K562 (cell line): Measurements from ENCODE around the gene ACR. TPM values are rescaled to one million over a fixed set of nuclear protein-coding genes. Genes with fewer than 3 reads are reported as not detected.

Source experiments
- ATAC-seq: fragments of 200-7000 bp; cut with Tn5 transposase; 3 replicates; pipeline ENCODE4 v1.9.1; 2020; ENCODE audit warnings: moderate library complexity
- BruUV-seq: library from RNA; stranded (reverse); fragments of 400-500 nt; replicated peaks from 2 replicates; lab custom pipeline; 2021; lab: Mats Ljungman, UMichigan
- CTCF ChIA-PET: fragments of 300-600 bp; formaldehyde crosslinking; extraction: SDS; loops from one replicate; lab custom pipeline; 2021; ENCODE audit warnings: low intra/inter-chr PET ratio; lab: Yijun Ruan, JAX
- POLR2A ChIA-PET: fragments of 300-600, 350-650 bp; sonication (Branson Sonifier 250); formaldehyde crosslinking; extraction: SDS; loops from one replicate; lab custom pipeline; 2021; ENCODE audit warnings: antibody characterized with exemption, inconsistent platforms; lab: Yijun Ruan, JAX
- DNase-seq, 4 experiments: peaks; one replicate each; pipeline versions ENCODE4 v3.0.0 to v3.0.0-alpha.2; 2011 to 2018; ENCODE audit warnings: low spot score in 3 of 4, mixed read lengths in 3 of 4; ENCODE audit errors: extremely low read depth in 1 of 4
- FAIRE-seq: peaks from 2 replicates; lab custom pipeline; 2011; peaks lifted over from hg19 to GRCh38; lab: Jason Lieb, UNC
- H2AFZ ChIP-seq: 2 replicates; pipeline ENCODE4 v1.6.0; 2011; ENCODE audit warnings: low read depth, low read length, control low read depth, inconsistent platforms
- H3K27ac ChIP-seq: fragments of 200-600 bp; 3 replicates; pipeline ENCODE4 v1.8.0; 2011; ENCODE audit warnings: low read depth, mild to moderate bottlenecking, control low read depth, inconsistent platforms, low read length, moderate library complexity, mixed read lengths; ENCODE audit errors: extremely low read depth
- H3K27me3 ChIP-seq, 2 experiments: fragments of 300-600 bp in 1 of 2; 2 replicates in 1 of 2; 3 replicates in 1 of 2; pipeline versions ENCODE4 v1.6.0 to v1.8.0; 2011; ENCODE audit warnings: inconsistent platforms in 2 of 2, low read length in 2 of 2, mild to moderate bottlenecking in 1 of 2, mixed read lengths in 1 of 2, moderate library complexity in 1 of 2; ENCODE audit not compliant: control insufficient read depth in 2 of 2, insufficient read depth in 2 of 2
- H3K36me3 ChIP-seq: fragments of 300-600 bp; 3 replicates; pipeline ENCODE4 v1.8.0; 2011; ENCODE audit warnings: mild to moderate bottlenecking, low read length, inconsistent platforms; ENCODE audit not compliant: control insufficient read depth, insufficient read depth
- H3K4me1 ChIP-seq, 2 experiments: fragments of 200-600 bp in 1 of 2; replicated peaks in 1 of 2; 2 replicates in 1 of 2; 3 replicates in 1 of 2; pipeline versions ENCODE4 v1.5.1 to v1.8.0; 2011; ENCODE audit warnings: inconsistent platforms in 2 of 2, low read length in 2 of 2, mild to moderate bottlenecking in 1 of 2, mixed read lengths in 1 of 2, moderate library complexity in 1 of 2; ENCODE audit not compliant: control insufficient read depth in 2 of 2, insufficient read depth in 2 of 2
- H3K4me2 ChIP-seq: 2 replicates; pipeline ENCODE4 v1.6.1; 2011; ENCODE audit warnings: low read length, control low read depth, inconsistent platforms, mixed read lengths; ENCODE audit not compliant: insufficient read depth
- H3K4me3 ChIP-seq: fragments of 200-600 bp; sonication (generic), shearing (Covaris generic); 2 replicates; pipeline ENCODE4 v1.5.1; 2016; ENCODE audit warnings: control low read depth, inconsistent platforms
- H3K79me2 ChIP-seq: fragments of 200-600 bp; 3 replicates; pipeline ENCODE4 v1.8.0; 2011; ENCODE audit warnings: low read length, inconsistent platforms; ENCODE audit not compliant: control insufficient read depth, insufficient read depth
- H3K9ac ChIP-seq, 2 experiments: 2 replicates each; pipeline versions ENCODE4 v1.6.0 to v1.6.1; 2011; ENCODE audit warnings: low read depth in 2 of 2, low read length in 2 of 2, control low read depth in 1 of 2, inconsistent platforms in 1 of 2, mild to moderate bottlenecking in 1 of 2, mixed read lengths in 1 of 2; ENCODE audit not compliant: insufficient read depth in 1 of 2
- H3K9me1 ChIP-seq: one replicate; pipeline ENCODE4 v1.6.0; 2011; ENCODE audit warnings: inconsistent platforms, mild to moderate bottlenecking, low read length, moderate library complexity; ENCODE audit not compliant: control insufficient read depth, insufficient read depth
- H3K9me3 ChIP-seq: replicated peaks from 2 replicates; pipeline ENCODE4 v1.5.1; 2011; ENCODE audit warnings: low read depth, low read length, inconsistent platforms; ENCODE audit not compliant: control insufficient read depth, insufficient read depth
- H4K20me1 ChIP-seq: replicated peaks from 2 replicates; pipeline ENCODE4 v1.6.1; 2011; ENCODE audit warnings: low read length, inconsistent platforms, mixed read lengths; ENCODE audit not compliant: control insufficient read depth, insufficient read depth
- ARID2 ChIP-seq: fragments of 450-650 bp; IDR thresholded peaks from 2 replicates; pipeline ENCODE4 v1.6.1; 2017; ENCODE audit warnings: antibody characterized with exemption, mild to moderate bottlenecking
- ERF ChIP-seq: fragments of 450-650 bp; formaldehyde crosslinking; IDR thresholded peaks from 2 replicates; pipeline ENCODE4 v1.4.0; 2020; ENCODE audit warnings: mild to moderate bottlenecking, mixed read lengths
- FOXA1 ChIP-seq: fragments of 450-650 bp; IDR thresholded peaks from 2 replicates; pipeline ENCODE4 v1.6.1; 2016; ENCODE audit warnings: mild to moderate bottlenecking, borderline replicate concordance
- FOXA3 ChIP-seq, 2 experiments: fragments of 450-650 bp in 1 of 2; sonication (generic) in 1 of 2; formaldehyde crosslinking; IDR thresholded peaks in 1 of 2; conservative IDR thresholded peaks in 1 of 2; 2 replicates each; pipeline versions ENCODE4 v1.4.0 to v1.8.0; 2020 to 2022; ENCODE audit warnings: mild to moderate bottlenecking in 2 of 2, missing genetic modification reagents in 1 of 2
- HIVEP1 ChIP-seq: fragments of 250-450 bp; sonication (Bioruptor Pico); IDR thresholded peaks from 2 replicates; pipeline ENCODE4 v1.4.0; 2020; ENCODE audit warnings: mild to moderate bottlenecking
- HNRNPUL1 ChIP-seq: fragments of 200-400 bp; formaldehyde crosslinking; IDR thresholded peaks from 2 replicates; pipeline ENCODE4 v1.6.1; 2017; ENCODE audit warnings: low read length
- IFI16 ChIP-seq: fragments of 250-450 bp; sonication (Bioruptor Pico); IDR thresholded peaks from 2 replicates; pipeline ENCODE4 v2.1.2; 2022; ENCODE audit warnings: mild to moderate bottlenecking, inconsistent platforms
- MAFF ChIP-seq: IDR thresholded peaks from 2 replicates; pipeline ENCODE4 v1.6.1; 2012; ENCODE audit warnings: low read length, improper control_type of control experiment
- MCM5 ChIP-seq: fragments of 450-650 bp; IDR thresholded peaks from 2 replicates; pipeline ENCODE4 v1.6.1; 2016; ENCODE audit warnings: low read depth
- MEF2D ChIP-seq: conservative IDR thresholded peaks from 2 replicates; pipeline ENCODE4 v1.6.1; 2016; ENCODE audit warnings: low read depth, missing genetic modification characterization, missing compliant biosample characterization
- NELFE ChIP-seq: IDR thresholded peaks from 2 replicates; pipeline ENCODE4 v1.6.1; 2011; ENCODE audit warnings: mild to moderate bottlenecking; ENCODE audit not compliant: insufficient read depth, insufficient read length
- PHF21A ChIP-seq: fragments of 450-650 bp; IDR thresholded peaks from 2 replicates; pipeline ENCODE4 v1.6.1; 2017; ENCODE audit warnings: low read depth, borderline replicate concordance
- SIN3B ChIP-seq: fragments of 450-650 bp; IDR thresholded peaks from 2 replicates; pipeline ENCODE4 v1.6.1; 2017; ENCODE audit warnings: low read depth, mild to moderate bottlenecking, moderate library complexity
- ZNF134 ChIP-seq: fragments of 250-450 bp; sonication (Bioruptor Pico); conservative IDR thresholded peaks from 2 replicates; pipeline ENCODE4 v1.4.0; 2020
- ZNF212 ChIP-seq: fragments of 450-650 bp; formaldehyde crosslinking; IDR thresholded peaks from 2 replicates; pipeline ENCODE4 v1.4.0; 2020; ENCODE audit warnings: mild to moderate bottlenecking
- ZNF23 ChIP-seq: fragments of 250-450 bp; sonication (Bioruptor Pico); IDR thresholded peaks from 2 replicates; pipeline ENCODE4 v1.4.0; 2020; ENCODE audit warnings: mild to moderate bottlenecking
- ZNF584 ChIP-seq: fragments of 200-800 bp; sonication (Bioruptor generic); IDR thresholded peaks from 2 replicates; pipeline ENCODE4 v1.6.1; 2016; ENCODE audit warnings: low read depth, mild to moderate bottlenecking, missing genetic modification characterization, missing compliant biosample characterization
- ZNF586 ChIP-seq: fragments of 450-650 bp; formaldehyde crosslinking; conservative IDR thresholded peaks from 2 replicates; pipeline ENCODE4 v1.4.0; 2020; ENCODE audit warnings: mild to moderate bottlenecking, moderate library complexity
- WGBS: fragments of 100-300 bp; shearing (Covaris generic); methylation state at CpG from one replicate; pipeline ENCODE4 v1.1.6; 2016; ENCODE audit warnings: low coverage, mixed read lengths; ENCODE audit not compliant: insufficient coverage; ENCODE audit errors: missing lambda C conversion rate; 5-methylcytosine and 5-hydroxymethylcytosine counted together
- in situ Hi-C: fragments of 300-500 bp; cut with MboI; formaldehyde crosslinking; loops from 4 replicates; pipeline ENCODE4 v1.15.0; 2018; ENCODE audit warnings: inconsistent platforms, mixed read lengths
- intact Hi-C: fragments of 100-400 bp; cut with micrococcal nuclease; formaldehyde crosslinking; loops from 2 replicates; pipeline ENCODE4 v1.14.2; 2022
- polyA plus RNA-seq, 8 experiments: library from polyadenylated mRNA; depleted of rRNA in 4 of 8; stranded (reverse) in 5 of 8; unstranded in 3 of 8; fragments of >200 nt; fragmentation: Nextera tagmentation in 2 of 8; fragmentation: Illumina TruSeq in 1 of 8; extraction: Ambion mirVana in 2 of 8; extraction: Trizol in 1 of 8; gene quantifications; 2 replicates each; pipeline versions ENCODE4 v1.2.1 to v1.2.3, GENCODE V29; 2011 to 2014; ENCODE audit warnings: inconsistent platforms in 1 of 8, missing spikeins in 1 of 8
- total RNA-seq, 7 experiments: library from RNA; depleted of rRNA in 6 of 7; stranded (reverse); fragments of >200 nt in 6 of 7; fragmentation: Illumina TruSeq in 2 of 7; extraction: Trizol in 2 of 7; gene quantifications; 2 replicates each; pipeline versions ENCODE4 v1.2.1 to v1.2.3, GENCODE V29; 2011 to 2021; ENCODE audit warnings: low replicate concordance in 1 of 7
- TF ChIP-seq, protein P1 (sequence below): fragments of 250-450 bp; sonication (Bioruptor Pico); IDR thresholded peaks from 2 replicates; pipeline ENCODE4 v1.8.0; 2022; ENCODE audit warnings: moderate library complexity, mild to moderate bottlenecking, inconsistent platforms

Gene ACR
- total and polyA plus RNA-seq, 9 of the 15 experiments (the other 6 are each of a cell fraction or from before 2014, with no cell fraction given), result not detected

DNA sequence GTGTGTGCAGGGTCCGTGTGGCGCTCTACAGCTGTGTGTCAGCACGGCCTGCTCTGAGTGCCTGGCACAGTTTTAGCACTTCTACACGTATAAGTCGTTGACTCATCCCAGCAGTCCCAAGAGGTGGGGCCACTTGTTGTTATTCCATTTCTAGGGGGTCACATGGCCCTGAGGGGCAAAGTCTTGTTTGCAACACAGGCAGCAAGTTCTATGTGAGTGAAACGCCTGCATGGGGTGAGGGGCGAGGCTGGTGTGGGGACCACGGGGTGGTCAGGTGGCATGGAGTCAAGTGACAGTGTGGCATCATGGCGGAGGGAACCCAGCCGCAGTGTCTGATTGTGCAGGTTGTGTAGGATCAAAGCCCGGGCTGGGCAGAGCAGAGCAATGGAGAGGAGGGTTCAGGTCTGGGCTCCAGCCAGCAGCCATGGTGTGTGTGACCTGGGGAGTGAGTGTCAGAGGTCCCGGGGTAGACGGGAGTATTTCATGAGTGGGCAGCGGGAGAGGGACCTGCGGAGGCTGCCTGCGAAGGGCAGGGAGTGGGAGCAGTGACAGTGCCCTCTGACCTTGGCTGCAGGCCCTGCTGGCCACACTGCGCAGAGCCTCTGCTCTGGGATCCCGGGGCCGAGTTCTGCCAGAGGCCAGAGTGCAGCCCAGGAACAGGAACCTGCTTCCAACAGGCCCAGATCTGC, 37.5 kb upstream of the ACR start:
- H3K27me3 ChIP-seq, result peaks cover 2 to 34% of the 10 kb centered on the region in 2 experiments; a peak in 3 of 5 replicates
- H3K79me2 ChIP-seq, result no peaks in the 10 kb centered on the region
- H3K4me2 ChIP-seq, result no peak overlapping the region
- ChIA-PET CTCF (interaction anchor here (0.8 kb wide), 1 partner anchor 125 kb away, joined by 3 read pairs; no protein-coding TSS in a partner anchor), POLR2A (interaction anchor here (0.8 kb wide), 1 partner anchor 16 kb away, joined by 3 read pairs; no protein-coding TSS in a partner anchor)
- no peak overlapping the region for H3K9ac ChIP-seq
- BruUV-seq, result no TSS peak
- no peaks in the 10 kb centered on the region for H3K36me3 ChIP-seq
- no peak overlapping the region for H3K4me3 ChIP-seq
- no peak for TF ChIP-seq HIVEP1 (CRISPR knock-in tag)
- TF ChIP-seq, protein P1, sequence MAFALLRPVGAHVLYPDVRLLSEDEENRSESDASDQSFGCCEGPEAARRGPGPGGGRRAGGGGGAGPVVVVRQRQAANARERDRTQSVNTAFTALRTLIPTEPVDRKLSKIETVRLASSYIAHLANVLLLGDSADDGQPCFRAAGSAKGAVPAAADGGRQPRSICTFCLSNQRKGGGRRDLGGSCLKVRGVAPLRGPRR (CRISPR knock-in tag), result no peak
- no peak for TF ChIP-seq ZNF212 (CRISPR knock-in tag)
- TF ChIP-seq ARID2, result no peak
- no peak for TF ChIP-seq IFI16
- no peaks in the 10 kb centered on the region for H4K20me1 ChIP-seq
- WGBS, result 27% methylated on average over 18 of the region's 19 CpGs
- in situ Hi-C loops, result no loop called here
- no peak overlapping the region for H3K27ac ChIP-seq
- DNase-seq, result no peak
- no peak overlapping the region for H2AFZ ChIP-seq
- intact Hi-C loops, result no loop called here
- ATAC-seq, result no peak
- FAIRE-seq, result no peak
- H3K4me1 ChIP-seq, result peaks cover 0 to 36% of the 10 kb centered on the region in 2 experiments; a peak in 2 of 5 replicates
- H3K9me1 ChIP-seq, result no peaks in the 10 kb centered on the region
- no peaks in the 10 kb centered on the region for H3K9me3 ChIP-seq

- H3K36me3 ChIP-seq, result no peaks in the 10 kb centered on the region
- TF ChIP-seq MEF2D (tag) (no peak), MCM5 (no peak), MAFF (no peak), ZNF586 (CRISPR knock-in tag) (no peak), NELFE (no peak), FOXA3 (CRISPR knock-in tag; conservative IDR thresholded peaks at IDR 0.05 in 1 of 2, IDR thresholded peaks at IDR 0.05 in 1 of 2) (no peak), PHF21A (no peak), SIN3B (no peak), FOXA1 (no peak), ERF (CRISPR knock-in tag) (no peak), ZNF134 (CRISPR knock-in tag) (no peak), ZNF584 (CRISPR knock-in tag) (no peak), ZNF23 (CRISPR knock-in tag) (no peak), HNRNPUL1 (no peak)
These were observed 37.0 kb upstream of the ACR start for GRCh38 chr22:50701076-50701419.

More at GRCh38 chr22:50701076-50701419, 37.0 kb upstream of the ACR start:
- H3K27ac ChIP-seq, result no peak overlapping the region
- no peaks in the 10 kb centered on the region for H4K20me1 ChIP-seq
- H3K4me3 ChIP-seq, result no peak overlapping the region
- CTCF ChIA-PET, result no interaction called here
- H3K79me2 ChIP-seq, result no peaks in the 10 kb centered on the region
- intact Hi-C loops, result no loop called here
- H3K9ac ChIP-seq, result no peak overlapping the region
- no peaks in the 10 kb centered on the region for H3K9me1 ChIP-seq
- in situ Hi-C loops, result no loop called here
- FAIRE-seq (no peak), ATAC-seq (no peak), DNase-seq (no peak)
- H3K4me1 ChIP-seq, result peaks cover 0 to 36% of the 10 kb centered on the region in 2 experiments; a peak in 2 of 5 replicates
- H3K4me2 ChIP-seq, result no peak overlapping the region
- POLR2A ChIA-PET, result no interaction called here
- WGBS, result 9% methylated on average over 7 of the region's 7 CpGs
- no peak overlapping the region for H2AFZ ChIP-seq
- H3K9me3 ChIP-seq, result no peaks in the 10 kb centered on the region
- peaks cover 2 to 29% of the 10 kb centered on the region in 2 experiments; a peak in 3 of 5 replicates for H3K27me3 ChIP-seq
- no TSS peak for BruUV-seq
